GM12891 (cell line): ENCODE results near the gene CDCP1.

ENCODE experiments used
- POLR2A ChIP-seq: IDR thresholded peaks from 2 replicates; pipeline ENCODE4 v1.6.1; 2011; ENCODE audit warnings: low read depth, low read length, control low read depth
- POLR2AphosphoS5 ChIP-seq: IDR thresholded peaks from 2 replicates; pipeline ENCODE4 v1.6.1; 2011; ENCODE audit warnings: low read depth, low read length, control low read depth
- POU2F2 ChIP-seq: IDR thresholded peaks from 2 replicates; pipeline ENCODE4 v1.6.1; 2011; ENCODE audit warnings: low read depth, mild to moderate bottlenecking, control low read depth, low read length, moderate library complexity
- TAF1 ChIP-seq: IDR thresholded peaks from 2 replicates; pipeline ENCODE4 v1.6.1; 2011; ENCODE audit warnings: low read depth, low read length, control low read depth

DNA sequence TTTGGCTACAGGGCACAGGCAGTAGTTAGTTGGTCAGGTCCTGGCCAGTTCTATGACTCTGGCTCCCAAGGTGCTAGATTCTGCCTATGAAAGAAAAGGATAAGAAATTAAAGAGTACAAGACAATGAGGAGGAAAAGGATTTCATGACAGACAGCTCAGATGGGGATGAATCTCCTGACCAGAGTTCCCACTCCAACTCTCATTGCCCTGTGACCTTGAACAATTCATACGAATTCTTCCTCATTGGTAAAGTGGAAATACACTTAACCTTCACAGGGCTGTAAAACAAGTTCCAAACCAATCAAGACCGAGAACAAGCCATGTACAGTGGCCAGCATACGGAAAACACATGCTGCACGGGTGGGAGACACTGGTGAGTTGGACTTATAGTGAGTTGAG lies 96.4 kb downstream of the CDCP1 start:
- TF ChIP-seq POLR2A = no peak
- no peak for TF ChIP-seq POLR2AphosphoS5
- TF ChIP-seq POU2F2 = no peak
- no peak for TF ChIP-seq TAF1
